Measurements from ENCODE around the gene DSEL.

DNA sequence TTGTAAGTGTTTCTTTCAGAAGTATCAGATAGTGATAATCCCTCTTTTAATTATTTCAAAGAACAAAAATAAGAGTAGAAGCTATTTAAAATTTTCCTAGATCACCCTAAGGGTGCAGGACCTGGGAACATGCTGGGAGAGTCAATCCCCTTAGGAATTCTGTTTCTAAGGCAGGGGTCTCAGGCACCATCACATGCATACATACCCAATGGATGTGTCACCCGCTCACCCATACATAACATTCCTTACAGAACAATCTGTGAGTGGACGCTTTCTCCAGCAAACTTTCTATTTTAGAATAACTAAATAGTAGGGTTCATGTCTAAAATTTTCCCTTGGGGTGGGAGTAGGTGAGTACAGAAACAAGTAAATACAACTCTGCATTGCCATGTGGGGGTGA is 8.4 kb downstream of the DSEL start:
- TF ChIP-seq, protein P1, sequence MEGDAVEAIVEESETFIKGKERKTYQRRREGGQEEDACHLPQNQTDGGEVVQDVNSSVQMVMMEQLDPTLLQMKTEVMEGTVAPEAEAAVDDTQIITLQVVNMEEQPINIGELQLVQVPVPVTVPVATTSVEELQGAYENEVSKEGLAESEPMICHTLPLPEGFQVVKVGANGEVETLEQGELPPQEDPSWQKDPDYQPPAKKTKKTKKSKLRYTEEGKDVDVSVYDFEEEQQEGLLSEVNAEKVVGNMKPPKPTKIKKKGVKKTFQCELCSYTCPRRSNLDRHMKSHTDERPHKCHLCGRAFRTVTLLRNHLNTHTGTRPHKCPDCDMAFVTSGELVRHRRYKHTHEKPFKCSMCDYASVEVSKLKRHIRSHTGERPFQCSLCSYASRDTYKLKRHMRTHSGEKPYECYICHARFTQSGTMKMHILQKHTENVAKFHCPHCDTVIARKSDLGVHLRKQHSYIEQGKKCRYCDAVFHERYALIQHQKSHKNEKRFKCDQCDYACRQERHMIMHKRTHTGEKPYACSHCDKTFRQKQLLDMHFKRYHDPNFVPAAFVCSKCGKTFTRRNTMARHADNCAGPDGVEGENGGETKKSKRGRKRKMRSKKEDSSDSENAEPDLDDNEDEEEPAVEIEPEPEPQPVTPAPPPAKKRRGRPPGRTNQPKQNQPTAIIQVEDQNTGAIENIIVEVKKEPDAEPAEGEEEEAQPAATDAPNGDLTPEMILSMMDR (IDR thresholded peaks at IDR 0.05; ENCODE audit: borderline replicate concordance, extremely low read depth, low read length, poor library complexity, severe bottlenecking), result no peak
- no peak for TF ChIP-seq EZH2 (IDR thresholded peaks at IDR 0.05; ENCODE audit: borderline replicate concordance, low read depth, low read length, severe bottlenecking)

Data from DND-41 (cell line).